PC-3 (cell line): Measurements from ENCODE around the gene GRIN2A. TPM values are rescaled to one million over a fixed set of nuclear protein-coding genes. Genes with fewer than 3 reads are reported as not detected.

Experiments used
- ATAC-seq: fragments of 200-7000 bp; cut with Tn5 transposase; 2 replicates; pipeline ENCODE4 v1.9.1; 2020; ENCODE audit warnings: mild to moderate bottlenecking, moderate library complexity
- BruUV-seq: library from RNA; stranded (reverse); fragments of 400-500 nt; replicated peaks from 2 replicates; lab custom pipeline; 2021; lab: Mats Ljungman, UMichigan
- CTCF ChIA-PET: fragments of 300-600 bp; sonication (Branson Sonifier 250); formaldehyde crosslinking; loops from one replicate; lab custom pipeline; 2022; ENCODE audit warnings: antibody characterized with exemption; lab: Charles Lee
- POLR2A ChIA-PET: fragments of 300-600 bp; sonication (Branson Sonifier 250); formaldehyde crosslinking; loops from one replicate; lab custom pipeline; 2022; ENCODE audit warnings: antibody characterized with exemption; ENCODE audit not compliant: unreplicated experiment; lab: Charles Lee
- DNase-seq: peaks from one replicate; pipeline ENCODE4 v3.0.0-alpha.2; 2015
- H2AFZ ChIP-seq: fragments of 300-600 bp; sonication (generic); 2 replicates; pipeline ENCODE4 v1.6.0; 2016; ENCODE audit warnings: antibody characterized with exemption, low read length
- H3F3A ChIP-seq: fragments of 300-600 bp; sonication (generic); one replicate; pipeline ENCODE4 v1.6.0; 2017; ENCODE audit warnings: antibody characterized with exemption, low read length, control low read depth, mild to moderate bottlenecking; ENCODE audit not compliant: unreplicated experiment
- H3K27ac ChIP-seq: fragments of 300-600 bp; sonication (generic); 2 replicates; pipeline ENCODE4 v1.5.1; 2016; ENCODE audit warnings: mild to moderate bottlenecking, low read length
- H3K27me3 ChIP-seq: fragments of 300-600 bp; sonication (generic); 2 replicates; pipeline ENCODE4 v1.6.1; 2016; ENCODE audit warnings: low read length, mixed read lengths
- H3K36me3 ChIP-seq: fragments of 300-600 bp; sonication (generic); 2 replicates; pipeline ENCODE4 v1.6.1; 2016; ENCODE audit warnings: low read depth, mixed run types, low read length, mixed read lengths
- H3K4me1 ChIP-seq: fragments of 300-600 bp; sonication (generic); 2 replicates; pipeline ENCODE4 v1.5.1; 2016; ENCODE audit warnings: low read length; ENCODE audit not compliant: insufficient read depth
- H3K4me2 ChIP-seq: fragments of 300-600 bp; sonication (generic); 2 replicates; pipeline ENCODE4 v1.6.0; 2016; ENCODE audit warnings: low read length
- H3K4me3 ChIP-seq: fragments of 300-600 bp; sonication (generic); 2 replicates; pipeline ENCODE4 v1.5.1; 2016; ENCODE audit warnings: mild to moderate bottlenecking, low read length, mixed read lengths
- H3K79me2 ChIP-seq: fragments of 300-600 bp; sonication (generic); 2 replicates; pipeline ENCODE4 v1.6.1; 2017; ENCODE audit warnings: low read length, mixed read lengths
- H3K9ac ChIP-seq: fragments of 300-600 bp; sonication (generic); 2 replicates; pipeline ENCODE4 v1.6.0; 2016; ENCODE audit warnings: mild to moderate bottlenecking, low read length
- H3K9me2 ChIP-seq: fragments of 300-600 bp; sonication (generic); replicated peaks from 2 replicates; pipeline ENCODE4 v1.6.1; 2016; ENCODE audit warnings: mixed run types, low read length, mixed read lengths
- H3K9me3 ChIP-seq: fragments of 300-600 bp; sonication (generic); 2 replicates; pipeline ENCODE4 v1.6.1; 2016; ENCODE audit warnings: low read length, mixed read lengths
- H4K20me1 ChIP-seq: fragments of 300-600 bp; sonication (generic); 2 replicates; pipeline ENCODE4 v1.6.1; 2016; ENCODE audit warnings: low read length, mixed read lengths
- EZH2 ChIP-seq: fragments of 300-600 bp; sonication (generic); IDR thresholded peaks from one replicate; pipeline ENCODE4 v1.6.1; 2017; ENCODE audit warnings: antibody characterized with exemption, mild to moderate bottlenecking, low read length; ENCODE audit not compliant: unreplicated experiment
- EZH2phosphoT487 ChIP-seq: fragments of 300-600 bp; sonication (generic); IDR thresholded peaks from 2 replicates; pipeline ENCODE4 v1.6.1; 2018; ENCODE audit warnings: mild to moderate bottlenecking, antibody characterized with exemption, low read length, borderline replicate concordance
- intact Hi-C: fragments of 100-400 bp; cut with micrococcal nuclease; formaldehyde crosslinking; loops from 2 replicates; pipeline ENCODE4 v1.9.0; 2023
- total RNA-seq: library from RNA; depleted of rRNA; stranded (reverse); fragments of >200 nt; gene quantifications from 2 replicates; pipeline ENCODE4 v1.2.3, GENCODE V29; 2014
- TF ChIP-seq, protein P1 (sequence below): fragments of 300-600 bp; sonication (generic); conservative IDR thresholded peaks from 2 replicates; pipeline ENCODE4 v1.5.1; 2017; ENCODE audit warnings: antibody characterized with exemption, low read depth, mild to moderate bottlenecking, low read length

The GRIN2A gene
- total RNA-seq, 1 experiment from 2014 or later: 0.04 TPM

DNA sequence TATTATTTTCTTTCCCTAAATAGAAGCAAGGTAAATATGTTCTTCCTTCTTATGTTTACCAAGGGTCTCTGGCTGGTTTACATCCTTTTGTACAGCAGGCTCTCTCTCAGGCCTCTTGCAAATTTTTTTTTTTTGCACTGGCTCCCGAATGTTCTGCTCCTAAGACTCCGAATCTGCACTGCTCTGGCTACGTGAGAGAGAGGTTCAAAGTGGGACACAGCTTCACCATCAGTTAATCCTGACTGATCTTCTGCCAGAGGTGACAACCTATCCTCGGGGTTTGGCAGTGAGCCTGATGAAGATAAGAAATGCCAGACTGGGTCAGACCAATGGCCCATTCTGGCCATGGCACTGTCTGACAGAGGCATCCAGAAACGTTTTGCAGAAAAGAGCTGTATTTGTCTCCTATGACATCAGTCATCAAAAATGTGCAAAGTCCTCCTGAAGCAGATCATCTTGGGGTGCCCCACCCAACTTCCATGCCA, 136.9 kb downstream of the GRIN2A start:
- H3K4me1 ChIP-seq: no peaks in the 10 kb centered on the region
- H3K4me3 ChIP-seq: no peak overlapping the region
- H3K27ac ChIP-seq: no peak overlapping the region
- no peak overlapping the region for H3K4me2 ChIP-seq
- ChIA-PET POLR2A (no interaction called here), CTCF (no interaction called here)
- no peaks in the 10 kb centered on the region for H3K9me3 ChIP-seq
- peaks cover 26% of the 10 kb centered on the region for H3K27me3 ChIP-seq
- no peaks in the 10 kb centered on the region for H3K79me2 ChIP-seq
- no peak for DNase-seq
- no TSS peak for BruUV-seq
- TF ChIP-seq, protein P1, sequence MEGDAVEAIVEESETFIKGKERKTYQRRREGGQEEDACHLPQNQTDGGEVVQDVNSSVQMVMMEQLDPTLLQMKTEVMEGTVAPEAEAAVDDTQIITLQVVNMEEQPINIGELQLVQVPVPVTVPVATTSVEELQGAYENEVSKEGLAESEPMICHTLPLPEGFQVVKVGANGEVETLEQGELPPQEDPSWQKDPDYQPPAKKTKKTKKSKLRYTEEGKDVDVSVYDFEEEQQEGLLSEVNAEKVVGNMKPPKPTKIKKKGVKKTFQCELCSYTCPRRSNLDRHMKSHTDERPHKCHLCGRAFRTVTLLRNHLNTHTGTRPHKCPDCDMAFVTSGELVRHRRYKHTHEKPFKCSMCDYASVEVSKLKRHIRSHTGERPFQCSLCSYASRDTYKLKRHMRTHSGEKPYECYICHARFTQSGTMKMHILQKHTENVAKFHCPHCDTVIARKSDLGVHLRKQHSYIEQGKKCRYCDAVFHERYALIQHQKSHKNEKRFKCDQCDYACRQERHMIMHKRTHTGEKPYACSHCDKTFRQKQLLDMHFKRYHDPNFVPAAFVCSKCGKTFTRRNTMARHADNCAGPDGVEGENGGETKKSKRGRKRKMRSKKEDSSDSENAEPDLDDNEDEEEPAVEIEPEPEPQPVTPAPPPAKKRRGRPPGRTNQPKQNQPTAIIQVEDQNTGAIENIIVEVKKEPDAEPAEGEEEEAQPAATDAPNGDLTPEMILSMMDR: no peak
- no peak for TF ChIP-seq EZH2phosphoT487
- TF ChIP-seq EZH2: no peak
- no peak overlapping the region for H3K9ac ChIP-seq
- ATAC-seq: no peak
- H3F3A ChIP-seq: no peaks in the 10 kb centered on the region
- no peak overlapping the region for H2AFZ ChIP-seq
- intact Hi-C loops: no loop called here
- no peaks in the 10 kb centered on the region for H3K36me3 ChIP-seq
- no peaks in the 10 kb centered on the region for H3K9me2 ChIP-seq
- no peaks in the 10 kb centered on the region for H4K20me1 ChIP-seq

DNA sequence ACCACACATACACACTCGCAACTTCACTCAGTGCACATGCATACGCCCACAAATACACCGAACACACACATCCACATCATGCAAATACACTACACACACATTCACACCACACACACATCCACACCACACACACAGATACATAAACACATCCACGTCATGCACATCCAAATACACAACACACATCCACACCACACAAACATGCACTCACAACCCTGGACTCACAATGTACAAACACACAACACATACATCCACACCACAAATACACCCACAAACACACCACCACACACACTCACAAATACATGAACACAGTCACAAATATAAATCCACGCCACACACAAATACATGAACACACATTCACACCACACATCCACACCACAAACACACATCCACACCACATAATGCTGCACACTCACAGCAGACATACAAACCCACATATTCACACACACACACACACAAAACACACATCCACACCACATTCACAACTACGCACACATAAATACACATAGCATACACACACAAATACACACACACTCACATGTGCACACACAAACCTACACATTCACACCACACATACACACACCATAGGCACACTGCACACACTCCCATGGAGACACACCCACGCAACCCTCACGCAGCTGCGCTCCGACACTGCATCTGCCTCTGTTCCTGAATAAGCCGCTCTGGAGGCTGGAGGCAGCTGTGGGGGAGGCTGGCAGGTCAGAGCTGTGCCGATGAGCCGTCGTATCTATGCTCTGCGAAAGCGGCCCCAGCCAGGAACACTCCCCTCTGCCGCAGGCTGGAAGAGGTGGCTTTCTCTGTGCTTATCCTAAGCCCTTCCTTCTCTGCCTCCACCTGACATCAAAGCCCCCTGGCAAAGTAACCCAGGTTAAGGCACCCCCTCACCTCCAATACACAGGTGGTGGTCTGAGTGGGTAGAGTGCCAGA, 141.8 kb downstream of the GRIN2A start:
- Histone ChIP-seq H3K4me2 (no peak overlapping the region), H3K9me2 (no peaks in the 10 kb centered on the region), H3K9me3 (no peaks in the 10 kb centered on the region), H3K4me1 (no peaks in the 10 kb centered on the region), H4K20me1 (no peaks in the 10 kb centered on the region), H2AFZ (no peak overlapping the region), H3K9ac (no peak overlapping the region), H3K27ac (no peak overlapping the region), H3K27me3 (peaks cover 36% of the 10 kb centered on the region), H3K79me2 (no peaks in the 10 kb centered on the region), H3K36me3 (no peaks in the 10 kb centered on the region), H3F3A (no peaks in the 10 kb centered on the region), H3K4me3 (no peak overlapping the region)
- DNase-seq (no peak), ATAC-seq (no peak)
- BruUV-seq: no TSS peak
- TF ChIP-seq EZH2 (no peak), EZH2phosphoT487 (no peak)
- TF ChIP-seq, protein P1: no peak
- intact Hi-C loops: no loop called here
- CTCF ChIA-PET: no interaction called here
- POLR2A ChIA-PET: no interaction called here
